ENCODE data around the gene PLPP4. TPM values are rescaled to one million over a fixed set of nuclear protein-coding genes. Genes with fewer than 3 reads are reported as not detected.

The PLPP4 gene
- total RNA-seq, 2 experiments from 2014 or later, result not detected

- H3K27me3 Mint-ChIP-seq, result peaks cover 29% of the 10 kb centered on the region
- no peak overlapping the region for H3K27ac Mint-ChIP-seq
- ATAC-seq (ENCODE audit: low read depth), result no peak
- POLR2A ChIA-PET, result no interaction called here
- H3K36me3 Mint-ChIP-seq, result no peaks in the 10 kb centered on the region
- no peaks in the 10 kb centered on the region for H3K4me1 Mint-ChIP-seq
- H3K9me3 Mint-ChIP-seq, result no peaks in the 10 kb centered on the region
- no peak for DNase-seq
- no peak overlapping the region for H3K4me3 Mint-ChIP-seq
Measured at GRCh38 chr10:120462018-120462682, 5.1 kb downstream of the PLPP4 start.

DNA sequence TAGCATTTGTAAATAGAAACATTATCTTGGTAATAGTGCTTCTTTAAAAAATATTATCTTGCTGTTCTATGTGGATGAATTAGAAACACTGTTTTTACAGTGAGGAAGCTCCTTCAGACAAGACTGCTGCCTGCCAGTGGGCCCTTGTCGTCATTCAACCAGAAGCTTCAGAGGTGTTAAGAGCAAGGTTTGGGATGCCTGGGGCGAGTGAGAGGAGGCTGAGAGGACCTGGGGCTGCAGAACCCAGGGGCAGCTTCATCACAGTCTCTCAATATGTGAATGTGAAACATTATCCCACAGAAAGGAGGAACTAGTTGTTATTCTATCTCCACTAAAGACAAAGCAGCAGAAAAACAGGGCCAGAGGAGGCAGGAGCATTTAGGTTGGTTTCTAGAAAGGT is 8.1 kb downstream of the PLPP4 start:
- no peak overlapping the region for H3K27ac Mint-ChIP-seq
- POLR2A ChIA-PET, result no interaction called here
- no peak for DNase-seq
- no peaks in the 10 kb centered on the region for H3K4me1 Mint-ChIP-seq
- H3K36me3 Mint-ChIP-seq, result no peaks in the 10 kb centered on the region
- no peaks in the 10 kb centered on the region for H3K9me3 Mint-ChIP-seq
- H3K27me3 Mint-ChIP-seq, result peaks cover 3% of the 10 kb centered on the region
- no peak for ATAC-seq (ENCODE audit: low read depth)
- no peak overlapping the region for H3K4me3 Mint-ChIP-seq

GRCh38 chr10:120466006-120466405 is 9.0 kb downstream of the PLPP4 start:
- peaks cover 3% of the 10 kb centered on the region for H3K27me3 Mint-ChIP-seq
- no peaks in the 10 kb centered on the region for H3K9me3 Mint-ChIP-seq
- POLR2A ChIA-PET, result no interaction called here
- no peaks in the 10 kb centered on the region for H3K4me1 Mint-ChIP-seq
- no peaks in the 10 kb centered on the region for H3K36me3 Mint-ChIP-seq
- no peak overlapping the region for H3K4me3 Mint-ChIP-seq
- ATAC-seq (ENCODE audit: low read depth) (no peak), DNase-seq (no peak)
- H3K27ac Mint-ChIP-seq, result no peak overlapping the region

- no peaks in the 10 kb centered on the region for H3K36me3 Mint-ChIP-seq
- peaks cover 2% of the 10 kb centered on the region for H3K27me3 Mint-ChIP-seq
- H3K4me1 Mint-ChIP-seq, result no peaks in the 10 kb centered on the region
- H3K9me3 Mint-ChIP-seq, result no peaks in the 10 kb centered on the region
- H3K4me3 Mint-ChIP-seq, result no peak overlapping the region
- POLR2A ChIA-PET, result no interaction called here
- ATAC-seq (ENCODE audit: low read depth), result no peak
- DNase-seq, result no peak
- H3K27ac Mint-ChIP-seq, result no peak overlapping the region
Measured at GRCh38 chr10:120473593-120473992, 16.6 kb downstream of the PLPP4 start.

DNA sequence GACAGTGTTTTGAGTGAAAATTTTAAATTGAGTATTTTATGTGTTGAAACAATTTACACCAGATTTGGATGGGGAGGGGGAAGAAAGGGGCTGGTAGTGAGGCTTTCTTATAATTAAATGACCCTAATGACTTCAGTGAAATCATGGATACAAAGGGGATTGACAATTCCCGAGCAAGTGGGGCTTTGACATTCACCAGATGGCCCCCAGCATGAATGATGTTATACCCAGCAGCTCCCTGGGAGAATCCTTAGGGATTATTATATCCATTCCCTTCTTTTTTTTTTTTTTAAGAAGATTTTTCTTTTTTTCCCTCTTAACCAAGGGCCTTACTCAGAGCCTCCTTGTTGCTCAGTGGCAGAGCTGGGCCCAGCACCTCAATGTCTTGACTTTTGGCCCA is 17.9 kb downstream of the PLPP4 start:
- no peaks in the 10 kb centered on the region for H3K9me3 Mint-ChIP-seq
- DNase-seq, result no peak
- ATAC-seq (ENCODE audit: low read depth), result no peak
- no peak overlapping the region for H3K27ac Mint-ChIP-seq
- POLR2A ChIA-PET, result no interaction called here
- peaks cover 2% of the 10 kb centered on the region for H3K27me3 Mint-ChIP-seq
- H3K4me1 Mint-ChIP-seq, result no peaks in the 10 kb centered on the region
- no peaks in the 10 kb centered on the region for H3K36me3 Mint-ChIP-seq
- no peak overlapping the region for H3K4me3 Mint-ChIP-seq

DNA sequence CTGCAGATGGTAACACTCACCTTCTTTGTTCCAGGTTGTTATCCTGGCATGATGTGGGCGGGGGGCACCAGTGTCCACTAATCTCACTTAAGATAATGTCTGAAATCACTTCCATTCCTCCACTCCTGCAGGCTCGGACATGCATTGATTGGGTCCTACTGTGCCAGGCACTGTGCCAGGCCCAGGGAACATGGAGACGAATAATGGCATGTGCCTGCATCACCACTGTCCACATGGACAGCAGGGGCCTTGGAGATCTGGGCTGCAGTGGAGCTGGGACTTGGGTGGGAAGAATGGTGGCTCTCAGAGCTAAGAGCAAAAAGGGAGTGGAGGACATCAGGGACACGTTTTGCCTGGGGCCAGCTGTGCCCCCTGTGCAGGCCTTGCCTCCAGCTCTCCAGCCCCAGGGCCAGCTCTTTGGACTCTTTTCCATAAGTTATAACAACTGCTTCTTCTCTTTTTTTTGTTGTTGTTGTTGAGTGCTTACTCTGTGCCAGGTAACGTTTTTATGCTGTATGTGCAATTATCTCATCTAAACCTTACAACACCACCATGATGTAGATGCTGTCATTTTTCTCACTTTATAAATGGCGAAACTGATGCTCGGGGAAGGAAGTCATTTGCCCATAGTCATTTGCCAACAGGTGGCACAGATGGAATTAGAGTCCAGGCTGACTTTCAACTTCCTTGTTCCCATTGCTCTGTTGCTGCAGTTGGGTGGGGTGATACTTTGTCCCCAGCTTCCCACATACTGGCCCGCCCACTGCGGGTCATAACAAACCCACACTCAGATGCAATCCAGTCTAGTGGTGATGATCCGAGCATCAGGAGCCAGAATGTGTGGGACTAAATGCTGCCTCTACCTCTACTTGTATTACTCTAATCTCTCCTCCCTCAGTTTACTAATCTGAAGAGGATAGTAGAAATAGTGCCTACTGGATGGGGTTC is 19.1 kb downstream of the PLPP4 start:
- H3K4me3 Mint-ChIP-seq, result no peak overlapping the region
- no peaks in the 10 kb centered on the region for H3K9me3 Mint-ChIP-seq
- H3K27me3 Mint-ChIP-seq, result peaks cover 2% of the 10 kb centered on the region
- POLR2A ChIA-PET, result no interaction called here
- DNase-seq (no peak), ATAC-seq (ENCODE audit: low read depth) (no peak)
- no peak overlapping the region for H3K27ac Mint-ChIP-seq
- no peaks in the 10 kb centered on the region for H3K4me1 Mint-ChIP-seq
- H3K36me3 Mint-ChIP-seq, result no peaks in the 10 kb centered on the region

GRCh38 chr10:120477021-120477742 is 20.2 kb downstream of the PLPP4 start:
- Mint-ChIP-seq H3K4me1 (no peaks in the 10 kb centered on the region), H3K27me3 (peaks cover 2% of the 10 kb centered on the region), H3K4me3 (no peak overlapping the region), H3K36me3 (no peaks in the 10 kb centered on the region), H3K9me3 (no peaks in the 10 kb centered on the region), H3K27ac (no peak overlapping the region)
- ATAC-seq (ENCODE audit: low read depth) (no peak), DNase-seq (no peak)
- POLR2A ChIA-PET, result no interaction called here

GRCh38 chr10:120477743-120478141 is 20.7 kb downstream of the PLPP4 start:
- no peak overlapping the region for H3K4me3 Mint-ChIP-seq
- H3K27ac Mint-ChIP-seq, result no peak overlapping the region
- POLR2A ChIA-PET, result no interaction called here
- H3K27me3 Mint-ChIP-seq, result no peaks in the 10 kb centered on the region
- no peaks in the 10 kb centered on the region for H3K4me1 Mint-ChIP-seq
- DNase-seq, result no peak
- ATAC-seq (ENCODE audit: low read depth), result no peak
- no peaks in the 10 kb centered on the region for H3K36me3 Mint-ChIP-seq
- H3K9me3 Mint-ChIP-seq, result no peaks in the 10 kb centered on the region

DNA sequence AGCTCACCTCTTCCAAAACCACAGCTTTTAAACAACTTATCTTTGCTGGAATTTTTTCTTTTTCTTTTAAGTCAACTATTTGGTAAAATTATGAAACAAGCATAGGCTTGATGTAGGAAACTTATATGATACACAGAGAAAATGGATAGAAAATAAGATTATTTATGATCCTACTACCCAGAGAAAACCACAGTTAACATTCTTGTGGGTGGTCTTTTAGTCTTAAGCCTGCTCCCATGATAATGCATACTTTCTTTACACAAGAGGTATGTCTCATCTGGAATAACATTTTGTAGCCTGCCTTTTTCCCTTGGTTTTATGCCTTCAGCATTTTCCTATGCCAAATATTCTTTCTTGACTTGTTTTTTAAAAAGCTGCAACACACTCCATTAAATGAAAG is 21.4 kb downstream of the PLPP4 start:
- no peak for DNase-seq
- H3K9me3 Mint-ChIP-seq, result no peaks in the 10 kb centered on the region
- no peaks in the 10 kb centered on the region for H3K4me1 Mint-ChIP-seq
- H3K36me3 Mint-ChIP-seq, result no peaks in the 10 kb centered on the region
- no peak overlapping the region for H3K27ac Mint-ChIP-seq
- no peak overlapping the region for H3K4me3 Mint-ChIP-seq
- POLR2A ChIA-PET, result no interaction called here
- H3K27me3 Mint-ChIP-seq, result no peaks in the 10 kb centered on the region
- no peak for ATAC-seq (ENCODE audit: low read depth)

DNA sequence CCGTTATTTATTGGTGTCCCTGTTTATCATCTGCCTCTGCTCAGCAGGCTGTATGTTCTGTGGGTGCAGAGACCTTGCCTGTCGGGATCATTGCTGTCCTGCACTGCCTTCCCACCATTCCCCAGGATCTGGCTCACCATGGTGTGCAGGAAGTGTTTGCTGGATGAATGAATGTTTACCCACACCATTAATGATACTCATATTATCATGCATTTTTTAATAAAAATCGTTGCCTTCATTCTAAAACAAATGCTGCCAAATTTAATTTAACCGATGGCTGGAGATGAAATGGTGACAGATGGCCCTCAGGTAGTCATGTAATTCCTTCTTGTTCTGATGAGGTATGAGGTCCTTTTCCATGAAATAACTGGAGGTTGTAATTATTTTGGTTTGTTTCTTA is 22.5 kb downstream of the PLPP4 start:
- H3K27me3 Mint-ChIP-seq, result no peaks in the 10 kb centered on the region
- POLR2A ChIA-PET, result no interaction called here
- ATAC-seq (ENCODE audit: low read depth) (no peak), DNase-seq (no peak)
- H3K4me3 Mint-ChIP-seq, result no peak overlapping the region
- no peak overlapping the region for H3K27ac Mint-ChIP-seq
- no peaks in the 10 kb centered on the region for H3K9me3 Mint-ChIP-seq
- H3K4me1 Mint-ChIP-seq, result no peaks in the 10 kb centered on the region
- no peaks in the 10 kb centered on the region for H3K36me3 Mint-ChIP-seq

DNA sequence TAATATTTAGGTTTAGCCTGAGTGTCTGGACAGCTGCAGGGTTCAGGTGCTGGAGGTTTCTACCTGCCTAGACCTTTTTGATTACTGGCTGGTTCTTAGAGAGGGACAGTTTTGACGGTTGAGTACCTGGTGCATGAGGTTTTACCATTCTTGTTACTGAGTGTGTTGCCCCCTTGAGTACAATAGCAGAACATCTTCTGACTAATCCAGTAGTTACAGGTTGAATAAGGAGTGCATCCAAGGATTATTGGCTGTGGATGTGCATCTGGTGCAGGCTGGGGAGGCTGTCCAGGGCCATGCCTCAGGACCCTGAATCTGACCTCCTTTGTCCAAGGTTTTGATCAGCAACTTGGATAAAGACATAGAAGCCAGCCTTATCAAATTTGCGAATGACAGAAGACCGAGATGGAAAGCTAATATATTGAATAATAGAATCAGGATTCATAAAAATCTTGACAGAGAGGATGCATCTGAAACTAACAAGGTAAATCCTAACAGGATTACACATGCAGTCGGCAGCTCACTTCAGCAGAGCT is 23.1 kb downstream of the PLPP4 start:
- Mint-ChIP-seq H3K27ac (no peak overlapping the region), H3K4me3 (no peak overlapping the region), H3K4me1 (no peaks in the 10 kb centered on the region), H3K9me3 (no peaks in the 10 kb centered on the region), H3K36me3 (no peaks in the 10 kb centered on the region), H3K27me3 (no peaks in the 10 kb centered on the region)
- POLR2A ChIA-PET, result no interaction called here
- DNase-seq (no peak), ATAC-seq (ENCODE audit: low read depth) (no peak)

DNA sequence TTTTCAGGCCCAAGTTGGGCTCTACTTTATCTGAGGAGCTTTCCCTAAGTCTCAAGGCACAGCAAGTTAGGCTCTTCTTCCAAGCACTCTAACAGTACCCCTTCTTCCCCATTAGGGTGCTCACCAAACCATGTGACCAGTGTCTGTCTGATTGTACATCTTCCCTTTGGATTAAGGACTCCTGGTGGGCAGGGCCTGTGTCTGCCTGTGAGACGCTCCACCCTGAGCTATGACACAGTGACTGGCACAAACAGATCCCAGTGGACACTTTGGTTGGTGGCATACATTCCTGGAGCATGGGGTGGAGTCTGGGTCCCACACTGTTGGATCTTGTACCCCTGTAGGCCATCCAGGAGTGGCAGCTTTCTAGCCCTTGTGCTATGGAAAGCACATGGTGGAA is 23.8 kb downstream of the PLPP4 start:
- ATAC-seq (ENCODE audit: low read depth), result no peak
- DNase-seq, result no peak
- H3K36me3 Mint-ChIP-seq, result no peaks in the 10 kb centered on the region
- POLR2A ChIA-PET, result no interaction called here
- H3K27me3 Mint-ChIP-seq, result no peaks in the 10 kb centered on the region
- no peak overlapping the region for H3K4me3 Mint-ChIP-seq
- H3K9me3 Mint-ChIP-seq, result no peaks in the 10 kb centered on the region
- no peak overlapping the region for H3K27ac Mint-ChIP-seq
- H3K4me1 Mint-ChIP-seq, result no peaks in the 10 kb centered on the region

GRCh38 chr10:120483006-120483405 is 26.0 kb downstream of the PLPP4 start:
- Mint-ChIP-seq H3K27me3 (no peaks in the 10 kb centered on the region), H3K27ac (no peak overlapping the region), H3K36me3 (no peaks in the 10 kb centered on the region), H3K4me3 (no peak overlapping the region), H3K9me3 (no peaks in the 10 kb centered on the region), H3K4me1 (no peaks in the 10 kb centered on the region)
- DNase-seq (no peak), ATAC-seq (ENCODE audit: low read depth) (no peak)
- POLR2A ChIA-PET, result no interaction called here
